HCT116 (cell line): Measurements from ENCODE around the gene HAPLN3.

Experiments
- CTCF ChIP-seq, 3 experiments: fragments of 200-600 bp in 1 of 3; sonication (generic) in 1 of 3; IDR thresholded peaks in 2 of 3; conservative IDR thresholded peaks in 1 of 3; 2 replicates each; pipeline ENCODE4 v1.5.1; 2012 to 2017; ENCODE audit warnings: low read depth in 2 of 3, low read length in 2 of 3, antibody characterized with exemption in 1 of 3, borderline replicate concordance in 1 of 3, control low read depth in 1 of 3, mild to moderate bottlenecking in 1 of 3, mixed read lengths in 1 of 3, mixed run types in 1 of 3, moderate library complexity in 1 of 3; ENCODE audit not compliant: insufficient read depth in 1 of 3
- ELF1 ChIP-seq: IDR thresholded peaks from 2 replicates; pipeline ENCODE4 v1.6.1; 2012; ENCODE audit warnings: low read depth, borderline replicate concordance
- MAX ChIP-seq: IDR thresholded peaks from 2 replicates; pipeline ENCODE4 v1.6.1; 2012
- POLR2A ChIP-seq: IDR thresholded peaks from 2 replicates; pipeline ENCODE4 v1.7.0; 2011; ENCODE audit warnings: borderline replicate concordance; ENCODE audit not compliant: insufficient read depth, insufficient read length; ENCODE audit errors: extremely low read depth
- REST ChIP-seq: IDR thresholded peaks from 2 replicates; pipeline ENCODE4 v1.6.1; 2012; ENCODE audit warnings: low read depth
- SIN3A ChIP-seq: IDR thresholded peaks from 2 replicates; pipeline ENCODE4 v1.6.1; 2012; ENCODE audit warnings: low read depth
- SRF ChIP-seq: IDR thresholded peaks from 2 replicates; pipeline ENCODE4 v1.6.1; 2012; ENCODE audit warnings: low read depth
- YY1 ChIP-seq: IDR thresholded peaks from 2 replicates; pipeline ENCODE4 v1.6.1; 2011; ENCODE audit warnings: low read length, low read depth, moderate library complexity, mild to moderate bottlenecking; ENCODE audit not compliant: insufficient replicate concordance; ENCODE audit errors: extremely low read depth

DNA sequence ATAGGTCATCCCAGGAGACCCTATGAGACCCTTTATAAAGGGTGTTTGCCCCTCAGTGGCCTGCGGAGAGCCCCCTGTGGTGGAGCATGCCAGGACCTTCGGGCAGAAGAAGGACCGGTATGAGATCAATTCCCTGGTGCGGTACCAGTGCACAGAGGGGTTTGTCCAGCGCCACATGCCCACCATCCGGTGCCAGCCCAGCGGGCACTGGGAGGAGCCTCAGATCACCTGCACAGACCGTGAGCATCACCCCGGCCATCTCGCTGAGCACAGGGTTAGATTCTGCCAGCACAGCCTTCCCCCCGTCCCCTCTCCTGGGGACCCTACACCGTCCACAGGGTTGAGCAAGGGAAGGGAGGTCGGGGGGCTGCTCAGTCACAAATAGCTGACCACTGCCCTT lies 21.6 kb downstream of the HAPLN3 start:
- TF ChIP-seq POLR2A (no peak), SRF (no peak), SIN3A (no peak), ELF1 (no peak), MAX (no peak), CTCF (IDR thresholded peaks at IDR 0.05 in 2 of 3, conservative IDR thresholded peaks at IDR 0.05 in 1 of 3; ENCODE audit: borderline replicate concordance in 1 of 3, insufficient read depth in 1 of 3, low read depth in 2 of 3, low read length in 2 of 3) (no peak), YY1 (no peak), REST (no peak)
